SK-N-SH (cell line): Measurements from ENCODE around the gene NAT8L. TPM values are rescaled to one million over a fixed set of nuclear protein-coding genes. Genes with fewer than 3 reads are reported as not detected.

Source experiments
- CTCF ChIA-PET: fragments of 300-600, 350-600 bp; formaldehyde crosslinking; extraction: SDS; loops from one replicate; lab custom pipeline; 2021; lab: Yijun Ruan, JAX
- POLR2A ChIA-PET: fragments of 350-600 bp; sonication (Branson Sonifier 250); formaldehyde crosslinking; extraction: SDS; loops from one replicate; lab custom pipeline; 2020; ENCODE audit warnings: antibody characterized with exemption, inconsistent platforms; lab: Yijun Ruan, JAX
- DNase-seq: peaks from one replicate; pipeline ENCODE4 v3.0.0; 2012
- H2AFZ ChIP-seq: fragments of 200-600 bp; sonication (generic); 2 replicates; pipeline ENCODE4 v1.8.1; 2016; ENCODE audit warnings: antibody characterized with exemption, mild to moderate bottlenecking, low read depth
- H3F3A ChIP-seq: fragments of 200-600 bp; sonication (generic); replicated peaks from 2 replicates; pipeline ENCODE3; 2016; ENCODE audit warnings: antibody characterized with exemption, mild to moderate bottlenecking; ENCODE audit not compliant: insufficient read depth
- H3K27ac ChIP-seq, 2 experiments: fragments of 200-500 bp in 1 of 2; fragments of 200-600 bp in 1 of 2; sonication (Bioruptor generic) in 1 of 2; sonication (generic), shearing (Covaris generic) in 1 of 2; 2 replicates each; pipeline versions ENCODE4 v1.5.1 to v1.6.1; 2014 to 2016; ENCODE audit warnings: low read depth in 2 of 2, inconsistent platforms in 1 of 2, low read length in 1 of 2, mild to moderate bottlenecking in 1 of 2, mixed read lengths in 1 of 2
- H3K27me3 ChIP-seq: fragments of 200-600 bp; sonication (generic), shearing (Covaris generic); 2 replicates; pipeline ENCODE4 v1.6.1; 2016; ENCODE audit warnings: mixed run types; ENCODE audit not compliant: insufficient read depth
- H3K36me3 ChIP-seq, 2 experiments: fragments of 200-500 bp in 1 of 2; fragments of 200-600 bp in 1 of 2; sonication (Bioruptor generic) in 1 of 2; sonication (generic) in 1 of 2; replicated peaks in 1 of 2; 2 replicates each; pipeline versions ENCODE3 to v1.5.1; 2014 to 2016; ENCODE audit warnings: low read length in 1 of 2, mild to moderate bottlenecking in 1 of 2; ENCODE audit not compliant: insufficient read depth in 2 of 2, control insufficient read depth in 1 of 2
- H3K4me1 ChIP-seq, 2 experiments: fragments of 200-500 bp in 1 of 2; fragments of 200-600 bp in 1 of 2; sonication (Bioruptor generic) in 1 of 2; sonication (generic), shearing (Covaris generic) in 1 of 2; 2 replicates each; pipeline versions ENCODE4 v1.5.1 to v1.6.1; 2014 to 2016; ENCODE audit warnings: low read depth in 1 of 2, low read length in 1 of 2, mixed run types in 1 of 2; ENCODE audit not compliant: insufficient read depth in 2 of 2, control insufficient read depth in 1 of 2
- H3K4me2 ChIP-seq: fragments of 200-600 bp; sonication (generic), shearing (Covaris generic); 2 replicates; pipeline ENCODE4 v1.6.1; 2017; ENCODE audit warnings: mixed run types
- H3K4me3 ChIP-seq, 2 experiments: fragments of 200-500 bp in 1 of 2; fragments of 200-600 bp in 1 of 2; sonication (Bioruptor generic) in 1 of 2; sonication (generic), shearing (Covaris generic) in 1 of 2; 2 replicates each; pipeline versions ENCODE4 v1.5.1 to v1.8.1; 2014 to 2016; ENCODE audit warnings: low read depth in 2 of 2, inconsistent platforms in 1 of 2, low read length in 1 of 2, mild to moderate bottlenecking in 1 of 2, mixed read lengths in 1 of 2, moderate library complexity in 1 of 2
- H3K79me2 ChIP-seq: fragments of 200-600 bp; sonication (generic); 2 replicates; pipeline ENCODE4 v1.8.1; 2017; ENCODE audit warnings: mild to moderate bottlenecking; ENCODE audit not compliant: insufficient read depth
- H3K9ac ChIP-seq: fragments of 200-600 bp; sonication (generic); 2 replicates; pipeline ENCODE4 v1.6.1; 2017; ENCODE audit warnings: mixed run types
- H3K9me2 ChIP-seq: fragments of 200-600 bp; sonication (generic); 2 replicates; pipeline ENCODE4 v1.6.1; 2017; ENCODE audit warnings: mixed run types
- H3K9me3 ChIP-seq: fragments of 200-600 bp; sonication (generic); 2 replicates; pipeline ENCODE4 v1.6.1; 2017; ENCODE audit warnings: mixed run types, mild to moderate bottlenecking, moderate library complexity
- H4K20me1 ChIP-seq: fragments of 200-600 bp; sonication (generic); 2 replicates; pipeline ENCODE4 v1.6.1; 2017; ENCODE audit warnings: mild to moderate bottlenecking, mixed run types; ENCODE audit not compliant: insufficient read depth
- CHD2 ChIP-seq: fragments of 150-350 bp; IDR thresholded peaks from 2 replicates; pipeline ENCODE4 v1.6.1; 2018; ENCODE audit warnings: low read length; ENCODE audit not compliant: partially characterized antibody
- ELF1 ChIP-seq: IDR thresholded peaks from 2 replicates; pipeline ENCODE4 v1.4.0; 2012
- EZH2phosphoT487 ChIP-seq: fragments of 200-600 bp; sonication (generic); IDR thresholded peaks from 2 replicates; pipeline ENCODE4 v1.6.1; 2017; ENCODE audit warnings: low read depth, mixed run types, mild to moderate bottlenecking, antibody characterized with exemption, moderate library complexity, borderline replicate concordance
- FOSL2 ChIP-seq: IDR thresholded peaks from 2 replicates; pipeline ENCODE4 v1.4.0; 2012; ENCODE audit warnings: low read depth, mild to moderate bottlenecking, moderate library complexity, borderline replicate concordance
- FOXJ3 ChIP-seq: sonication (generic); formaldehyde crosslinking; IDR thresholded peaks from 2 replicates; pipeline ENCODE4 v1.5.1; 2020; ENCODE audit warnings: mild to moderate bottlenecking, missing genetic modification reagents
- FOXM1 ChIP-seq: IDR thresholded peaks from 2 replicates; pipeline ENCODE4 v1.4.0; 2012; ENCODE audit warnings: low read depth, mild to moderate bottlenecking
- MEF2A ChIP-seq: IDR thresholded peaks from 2 replicates; pipeline ENCODE4 v1.4.0; 2012; ENCODE audit warnings: low read depth, borderline replicate concordance
- MXI1 ChIP-seq: IDR thresholded peaks from 2 replicates; pipeline ENCODE4 v1.6.1; 2012; ENCODE audit warnings: mild to moderate bottlenecking, low read depth, low read length, improper control_type of control experiment
- NFIC ChIP-seq: IDR thresholded peaks from 2 replicates; pipeline ENCODE4 v1.4.0; 2012; ENCODE audit warnings: borderline replicate concordance
- PBX3 ChIP-seq: IDR thresholded peaks from 2 replicates; pipeline ENCODE4; 2012
- RAD21 ChIP-seq: IDR thresholded peaks from 2 replicates; pipeline ENCODE4 v1.6.1; 2012; ENCODE audit warnings: mild to moderate bottlenecking, low read length
- REST ChIP-seq: IDR thresholded peaks from 2 replicates; pipeline ENCODE4 v1.6.1; 2012; ENCODE audit warnings: mild to moderate bottlenecking, low read depth, low read length, moderate library complexity
- RFX5 ChIP-seq: IDR thresholded peaks from 2 replicates; pipeline ENCODE4 v1.6.1; 2012; ENCODE audit warnings: mild to moderate bottlenecking, improper control_type of control experiment, low read length
- RXRA ChIP-seq: IDR thresholded peaks from 2 replicates; pipeline ENCODE4 v1.4.0; 2012; ENCODE audit warnings: low read depth, mild to moderate bottlenecking, borderline replicate concordance
- TAF1 ChIP-seq: IDR thresholded peaks from 2 replicates; pipeline ENCODE4 v1.6.1; 2012; ENCODE audit warnings: low read depth, mild to moderate bottlenecking, low read length, moderate library complexity, borderline replicate concordance
- TCF12 ChIP-seq: IDR thresholded peaks from 2 replicates; pipeline ENCODE4 v1.4.0; 2012
- TEAD4 ChIP-seq: IDR thresholded peaks from 2 replicates; pipeline ENCODE4 v1.4.0; 2012; ENCODE audit warnings: mild to moderate bottlenecking, borderline replicate concordance; ENCODE audit not compliant: insufficient read depth
- USF1 ChIP-seq: IDR thresholded peaks from 2 replicates; pipeline ENCODE4 v1.4.0; 2012; ENCODE audit warnings: low read depth, borderline replicate concordance
- WGBS: methylation state at CpG from one replicate; pipeline ENCODE4 v1.1.6; 2017; ENCODE audit warnings: low lambda C conversion rate; 5-methylcytosine and 5-hydroxymethylcytosine counted together
- polyA plus RNA-seq, 3 experiments: library from polyadenylated mRNA; depleted of rRNA; stranded (reverse); fragments of >200 nt; gene quantifications; 2 replicates each; pipeline ENCODE4 v1.2.3, GENCODE V29; 2012
- TF ChIP-seq, protein P1 (sequence below): IDR thresholded peaks from 2 replicates; pipeline ENCODE4 v1.4.0; 2012; ENCODE audit warnings: low read depth
- TF ChIP-seq, protein P2 (sequence below): fragments of 200-600 bp; sonication (generic); IDR thresholded peaks from 2 replicates; pipeline ENCODE4 v1.6.1; 2017; ENCODE audit warnings: antibody characterized with exemption, mild to moderate bottlenecking, moderate library complexity

NAT8L gene
- polyA plus RNA-seq, 1 of the 3 experiments (the other 2 are of a cell fraction), result 0.43 TPM

DNA sequence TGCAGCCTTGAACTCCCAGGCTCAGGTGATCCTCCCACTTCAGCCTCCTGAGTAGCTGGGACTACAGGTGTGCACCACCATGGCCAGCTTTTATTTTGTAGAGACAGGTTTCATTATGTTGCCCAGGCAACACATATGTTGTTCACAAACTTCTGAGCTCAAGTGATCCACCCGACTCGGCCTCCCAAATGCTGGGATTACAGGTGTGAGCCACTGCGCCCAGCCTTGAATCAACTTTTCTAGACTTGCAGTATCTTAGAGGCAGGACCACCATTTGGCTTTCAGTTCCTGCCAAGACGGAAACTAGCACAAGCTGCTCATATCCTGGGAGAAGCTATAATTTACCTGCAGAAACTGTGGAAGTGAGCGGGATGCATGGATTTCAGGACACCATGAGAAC is 19.9 kb downstream of the NAT8L start (continued):
- no peak for TF ChIP-seq EZH2phosphoT487
- no peak for TF ChIP-seq TEAD4
- no peak for TF ChIP-seq MEF2A
- TF ChIP-seq FOXM1, result no peak

- ChIA-PET CTCF (no interaction called here), POLR2A (no interaction called here)
- Histone ChIP-seq H3K27me3 (no peaks in the 10 kb centered on the region), H2AFZ (no peak overlapping the region), H3K79me2 (no peaks in the 10 kb centered on the region), H3K27ac (no peak overlapping the region), H4K20me1 (no peaks in the 10 kb centered on the region), H3K4me3 (no peak overlapping the region), H3K4me2 (no peak overlapping the region), H3K9me2 (no peaks in the 10 kb centered on the region), H3K9ac (no peak overlapping the region), H3K4me1 (no peaks in the 10 kb centered on the region)
- TF ChIP-seq FOSL2, result no peak
- no peak for TF ChIP-seq TAF1
- no peak for TF ChIP-seq CHD2
- TF ChIP-seq FOXJ3 (CRISPR knock-in tag), result no peak
- no peak for TF ChIP-seq USF1
- TF ChIP-seq, protein P1, sequence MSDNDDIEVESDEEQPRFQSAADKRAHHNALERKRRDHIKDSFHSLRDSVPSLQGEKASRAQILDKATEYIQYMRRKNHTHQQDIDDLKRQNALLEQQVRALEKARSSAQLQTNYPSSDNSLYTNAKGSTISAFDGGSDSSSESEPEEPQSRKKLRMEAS, result no peak
- TF ChIP-seq TCF12, result no peak
- TF ChIP-seq RFX5, result no peak
- TF ChIP-seq MXI1, result no peak
- no peak for TF ChIP-seq NFIC
- TF ChIP-seq PBX3, result no peak
- TF ChIP-seq RXRA, result no peak
- no peak for TF ChIP-seq TEAD4
- no peak for TF ChIP-seq REST
- TF ChIP-seq RAD21, result no peak
- TF ChIP-seq FOXM1, result no peak
- no peak for TF ChIP-seq ELF1
- TF ChIP-seq, protein P2, sequence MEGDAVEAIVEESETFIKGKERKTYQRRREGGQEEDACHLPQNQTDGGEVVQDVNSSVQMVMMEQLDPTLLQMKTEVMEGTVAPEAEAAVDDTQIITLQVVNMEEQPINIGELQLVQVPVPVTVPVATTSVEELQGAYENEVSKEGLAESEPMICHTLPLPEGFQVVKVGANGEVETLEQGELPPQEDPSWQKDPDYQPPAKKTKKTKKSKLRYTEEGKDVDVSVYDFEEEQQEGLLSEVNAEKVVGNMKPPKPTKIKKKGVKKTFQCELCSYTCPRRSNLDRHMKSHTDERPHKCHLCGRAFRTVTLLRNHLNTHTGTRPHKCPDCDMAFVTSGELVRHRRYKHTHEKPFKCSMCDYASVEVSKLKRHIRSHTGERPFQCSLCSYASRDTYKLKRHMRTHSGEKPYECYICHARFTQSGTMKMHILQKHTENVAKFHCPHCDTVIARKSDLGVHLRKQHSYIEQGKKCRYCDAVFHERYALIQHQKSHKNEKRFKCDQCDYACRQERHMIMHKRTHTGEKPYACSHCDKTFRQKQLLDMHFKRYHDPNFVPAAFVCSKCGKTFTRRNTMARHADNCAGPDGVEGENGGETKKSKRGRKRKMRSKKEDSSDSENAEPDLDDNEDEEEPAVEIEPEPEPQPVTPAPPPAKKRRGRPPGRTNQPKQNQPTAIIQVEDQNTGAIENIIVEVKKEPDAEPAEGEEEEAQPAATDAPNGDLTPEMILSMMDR, result no peak
- TF ChIP-seq, all 33 proteins: peak for 0
- Histone ChIP-seq H3K36me3 (no peaks in the 10 kb centered on the region), H3K9me3 (no peaks in the 10 kb centered on the region), H3F3A (no peaks in the 10 kb centered on the region)
- 61% methylated on average over 7 of the region's 9 CpGs for WGBS
- DNase-seq, result no peak
Observed at GRCh38 chr4:2079926-2080325, 20.8 kb downstream of the NAT8L start.
